ENCODE results near the gene VTI1A. TPM values are rescaled to one million over a fixed set of nuclear protein-coding genes. Genes with fewer than 3 reads are reported as not detected.

VTI1A gene
- total and polyA plus RNA-seq, 2 of the 4 experiments (the other 2 are of a cell fraction) = 9.7 to 24.9 TPM

DNA sequence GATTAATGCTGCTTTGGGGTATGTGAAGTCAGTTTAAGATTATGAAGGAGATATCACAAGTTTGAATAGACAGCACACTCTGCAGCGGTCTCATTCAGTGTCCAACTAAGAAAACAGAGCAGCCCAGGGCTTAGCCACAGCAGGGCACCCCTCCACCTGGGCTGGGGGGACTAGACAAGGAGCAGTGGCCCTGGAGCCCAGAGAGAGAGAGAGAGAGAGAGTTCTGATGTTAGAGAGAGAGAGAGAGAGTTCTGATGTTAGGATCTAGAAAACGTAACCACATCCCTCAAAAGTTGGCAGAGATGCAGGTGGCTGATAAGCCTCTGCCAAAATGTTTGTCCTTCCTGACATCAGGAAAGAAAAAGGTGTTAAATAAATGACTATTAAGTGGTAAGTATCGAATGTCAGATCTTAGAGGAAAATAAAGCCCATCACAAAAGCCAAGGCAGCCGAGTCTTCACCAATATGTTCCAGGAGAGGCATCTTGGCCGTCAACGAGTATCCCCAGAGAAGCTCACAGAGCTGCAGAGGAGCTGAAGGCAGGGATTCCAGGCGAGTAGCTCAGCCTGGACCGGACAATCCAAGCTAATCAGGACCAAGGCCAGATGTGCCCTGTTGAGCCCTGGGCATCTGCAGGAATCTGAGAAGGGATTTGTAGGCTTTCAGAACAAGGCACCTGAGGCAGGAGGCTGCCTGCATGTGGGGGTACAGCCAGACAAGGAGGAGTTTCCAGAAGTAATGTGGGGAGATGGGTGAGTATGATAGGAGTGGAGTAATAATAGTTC is 352.9 kb downstream of the VTI1A start:
- ATAC-seq (ENCODE audit: low read depth) (no peak), DNase-seq (no peak)
- Histone ChIP-seq H2AFZ (replicated peaks; ENCODE audit: low read length, poor library complexity) (no peak overlapping the region), H3K14ac (replicated peaks; ENCODE audit: low read depth, low read length) (no peak overlapping the region), H3K9ac (ENCODE audit: low read depth, low read length) (no peak overlapping the region), H3K27me3 (ENCODE audit: control insufficient read depth, insufficient read depth, low read length) (no peaks in the 10 kb centered on the region), H3K4me2 (ENCODE audit: low read depth, low read length) (no peak overlapping the region), H2AK9ac (replicated peaks; ENCODE audit: low read depth, low read length, poor library complexity) (no peak overlapping the region), H3K27ac (ENCODE audit: insufficient read depth, low read length) (no peak overlapping the region), H2BK120ac (ENCODE audit: low read depth, low read length) (no peak overlapping the region), H3K4me3 (ENCODE audit: insufficient read depth, low read depth, low read length) (no peak overlapping the region), H2BK20ac (ENCODE audit: low read depth, low read length) (no peak overlapping the region), H4K8ac (ENCODE audit: low read depth in 2 of 2, low read length in 2 of 2) (no peak overlapping the region), H2BK5ac (ENCODE audit: low read depth, low read length, poor library complexity, severe bottlenecking) (no peak overlapping the region), H4K5ac (ENCODE audit: low read depth, low read length) (no peak overlapping the region), H4K91ac (ENCODE audit: insufficient read depth, low read depth, low read length) (no peak overlapping the region), H3K23ac (ENCODE audit: low read depth, low read length) (no peak overlapping the region), H4K20me1 (ENCODE audit: insufficient read depth, low read length) (no peaks in the 10 kb centered on the region), H3K36me3 (ENCODE audit: control insufficient read depth, insufficient read depth, low read length) (no peaks in the 10 kb centered on the region), H3K4me1 (ENCODE audit: control insufficient read depth, insufficient read depth, low read length) (no peaks in the 10 kb centered on the region), H3K9me3 (ENCODE audit: control insufficient read depth, insufficient read depth, low read length) (no peaks in the 10 kb centered on the region), H3K9me1 (ENCODE audit: insufficient read depth, low read length) (no peaks in the 10 kb centered on the region), H3K4ac (ENCODE audit: low read depth, low read length) (no peak overlapping the region), H2BK15ac (ENCODE audit: low read depth, low read length) (no peak overlapping the region), H3K18ac (ENCODE audit: low read depth, low read length) (no peak overlapping the region), H2AK5ac (ENCODE audit: low read depth, low read length) (no peak overlapping the region), H3K56ac (ENCODE audit: extremely low read depth, insufficient read depth, low read length) (no peak overlapping the region), H3K79me1 (ENCODE audit: low read depth in 1 of 2, low read length in 2 of 2) (no peaks in the 10 kb centered on the region)
- in situ Hi-C loops (cut with MboI; ENCODE audit: low sequenced_read_pairs) = no loop called here
- ChIA-PET POLR2A (ENCODE audit: unreplicated experiment) (no interaction called here), CTCF (no interaction called here)
- dilution Hi-C loops (cut with HindIII; ENCODE audit: low sequenced_read_pairs, unreplicated experiment) = no loop called here
- 92% methylated on average over 2 of the region's 8 CpGs; no CpG with 5 or more reads in 1 of the 2 experiments for WGBS, 2 experiments (ENCODE audit: extremely low coverage in 2 of 2, insufficient read length in 1 of 2)
- intact Hi-C loops (cut with micrococcal nuclease) = no loop called here
- TF ChIP-seq CEBPB (IDR thresholded peaks at IDR 0.05; ENCODE audit: low read depth, low read length) (no peak), SMC3 (IDR thresholded peaks at IDR 0.05; ENCODE audit: low read depth, low read length) (no peak), FOS (IDR thresholded peaks at IDR 0.05; ENCODE audit: low read depth, low read length) (no peak), BHLHE40 (IDR thresholded peaks at IDR 0.05; ENCODE audit: low read depth, low read length) (no peak), POLR2A (IDR thresholded peaks at IDR 0.05; ENCODE audit: low read depth, low read length) (no peak)
- no TSS peak for BruUV-seq (replicated peaks)

Measured in IMR-90 (cell line).